Measurements from ENCODE around the gene NLGN1.

NLGN1 gene

DNA sequence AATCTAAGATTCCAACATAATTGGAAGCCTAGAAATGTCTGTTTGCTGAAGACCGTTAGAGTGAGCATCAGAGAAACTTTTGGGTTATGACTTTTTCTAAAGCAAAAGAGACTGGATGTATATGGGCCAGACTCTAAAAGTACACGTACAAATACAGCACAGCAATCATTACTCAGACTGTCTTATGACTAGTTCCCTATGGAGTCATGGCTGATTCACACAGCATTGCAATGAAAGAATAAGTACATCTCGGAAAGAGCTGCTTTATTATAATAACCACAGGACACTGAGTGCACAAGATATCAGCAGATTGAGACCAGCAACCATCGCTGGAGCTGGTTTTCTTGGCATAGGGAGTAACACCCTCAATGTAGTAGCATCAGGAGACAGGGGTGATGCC is 618.6 kb downstream of the NLGN1 start:
- no peak for DNase-seq

DNA sequence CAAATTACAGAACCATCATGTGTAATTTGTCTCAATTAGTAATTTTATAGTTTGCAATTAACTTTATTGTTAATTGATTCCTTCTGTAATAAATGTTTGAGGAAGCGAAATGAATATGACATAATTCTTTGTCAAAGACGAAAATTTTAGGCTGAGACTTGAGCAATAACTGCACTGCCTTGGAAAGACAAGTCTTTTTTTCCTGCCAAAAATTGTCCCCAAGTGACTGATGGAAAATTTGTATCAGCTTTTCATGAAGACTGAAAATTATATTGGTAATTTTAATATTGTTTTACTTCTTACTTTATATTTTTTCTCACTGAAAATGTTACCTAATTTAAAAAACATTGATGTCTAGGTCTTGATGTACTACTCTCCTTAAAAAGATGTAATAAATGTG is 622.6 kb downstream of the NLGN1 start:
- no peak for DNase-seq

DNA sequence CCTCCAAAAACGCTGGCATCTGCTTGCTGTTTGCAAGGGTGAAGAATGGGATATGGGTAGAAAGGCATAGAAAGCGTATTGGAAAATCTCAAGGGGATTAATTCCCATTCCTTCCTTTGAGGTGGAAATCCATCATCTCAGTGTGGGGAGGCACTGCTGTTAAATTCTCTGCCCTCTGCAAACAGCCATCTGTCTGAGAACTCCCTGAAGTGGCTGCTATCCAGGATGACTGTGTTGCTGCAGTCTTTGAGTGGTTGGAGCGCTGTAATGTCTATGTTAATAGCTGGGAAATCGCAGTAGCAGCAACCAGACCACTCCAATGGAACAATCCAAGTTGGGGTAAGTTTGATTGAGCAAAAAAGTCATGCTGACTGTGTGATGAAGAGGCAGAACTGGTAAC is 625.9 kb downstream of the NLGN1 start:
- no peak for DNase-seq

DNA sequence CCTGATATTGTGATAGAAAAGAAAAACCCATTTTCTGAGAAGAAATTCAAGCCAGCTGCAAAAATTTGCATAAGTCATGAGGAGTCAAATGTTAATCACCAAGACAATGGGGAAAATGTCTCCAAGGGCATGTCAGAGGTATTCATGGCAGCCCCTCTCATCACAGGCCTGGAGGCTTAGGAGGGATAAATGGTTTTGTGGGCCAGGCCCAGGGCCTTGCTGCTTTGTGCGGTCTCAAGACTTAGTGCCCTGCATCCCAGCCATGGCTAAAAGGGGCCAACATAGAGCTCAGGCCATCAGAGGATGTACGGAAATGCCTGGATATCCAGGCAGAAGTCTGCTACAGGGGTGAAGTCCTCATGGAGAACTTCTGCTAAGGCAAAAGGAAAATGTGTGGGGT is 631.1 kb downstream of the NLGN1 start:
- no peak for DNase-seq

DNA sequence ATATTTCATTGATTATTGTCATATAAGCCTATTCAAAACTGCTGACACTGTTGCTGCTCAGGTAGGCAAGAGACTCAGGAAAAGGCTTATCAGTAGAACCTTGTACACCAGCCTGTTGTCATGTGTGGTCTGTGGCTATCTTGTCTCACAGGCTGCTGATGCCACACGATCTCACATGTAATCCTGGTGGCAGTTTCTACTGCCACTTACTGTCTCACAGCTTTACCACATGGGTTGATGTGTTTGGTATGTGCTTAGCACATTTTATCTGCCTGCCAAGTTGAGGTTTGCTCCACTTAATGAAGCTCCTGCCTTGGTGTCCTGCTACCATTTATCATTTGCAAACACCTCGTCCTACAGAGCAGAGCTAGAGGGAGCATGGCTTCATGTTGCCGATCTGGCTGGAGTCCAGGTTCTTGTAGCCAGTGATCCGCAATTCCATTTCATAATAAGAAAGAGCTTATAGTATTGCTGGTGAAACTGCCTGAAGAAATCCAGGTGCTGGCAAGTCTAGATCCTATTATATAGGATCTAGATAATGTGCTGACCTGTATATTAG is 637.9 kb downstream of the NLGN1 start:
- DNase-seq = no peak

DNA sequence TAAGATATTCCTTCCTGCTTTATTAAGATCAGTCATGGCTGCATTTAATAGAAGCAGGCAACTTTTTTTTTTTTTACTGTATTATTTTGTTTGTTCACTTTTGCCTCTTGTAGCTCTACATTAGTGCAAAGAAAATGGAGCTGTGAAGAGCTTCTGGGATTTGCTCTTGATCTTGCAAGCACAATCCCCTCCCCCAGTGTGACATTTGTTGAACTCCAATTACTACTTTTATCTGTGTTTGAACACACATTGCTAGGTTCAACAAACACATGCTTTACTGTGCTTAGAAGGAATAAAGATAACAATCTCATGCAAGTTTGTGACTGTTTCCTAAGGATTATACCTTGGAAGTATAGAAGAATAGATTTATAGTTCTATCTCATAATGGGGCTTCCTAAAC is 648.8 kb downstream of the NLGN1 start:
- DNase-seq = no peak

DNA sequence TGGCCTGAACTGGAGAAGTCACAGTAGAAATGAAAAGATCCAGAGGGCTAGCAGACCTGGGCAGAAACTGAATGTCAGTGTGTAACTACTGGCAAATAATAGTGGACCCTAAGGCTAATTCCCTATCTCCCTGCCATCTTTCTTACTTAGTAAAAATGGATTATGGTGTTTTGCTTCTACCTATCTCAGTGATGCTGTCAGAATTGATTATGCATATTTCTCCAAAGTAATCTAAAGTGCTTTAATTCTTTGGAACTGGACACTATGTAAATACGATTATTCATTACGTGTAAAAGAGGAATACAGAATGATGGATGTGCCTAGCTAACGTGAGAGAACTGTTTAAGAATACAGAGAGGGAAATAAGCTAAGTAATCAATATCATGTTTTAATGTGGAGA is 651.9 kb downstream of the NLGN1 start:
- DNase-seq = no peak

DNA sequence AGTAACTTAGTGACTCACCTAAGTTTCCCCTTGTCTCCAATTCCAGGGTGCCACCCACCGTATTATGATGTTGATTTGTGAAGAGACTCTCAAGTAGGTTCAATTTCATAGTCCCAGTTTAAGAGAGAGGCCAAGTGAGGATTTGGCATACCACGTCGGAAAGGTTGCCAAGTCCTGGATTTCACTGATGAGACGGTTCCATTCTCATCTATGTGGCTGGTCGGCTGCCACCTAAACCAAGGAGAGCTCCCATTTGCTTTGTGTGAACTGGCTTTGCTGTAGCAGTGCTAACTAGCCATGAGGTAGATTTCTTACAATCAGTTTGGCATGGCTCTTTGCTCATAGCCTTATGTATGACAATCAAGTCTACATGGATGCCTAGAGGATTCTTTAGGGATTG is 653.6 kb downstream of the NLGN1 start:
- DNase-seq = no peak

DNA sequence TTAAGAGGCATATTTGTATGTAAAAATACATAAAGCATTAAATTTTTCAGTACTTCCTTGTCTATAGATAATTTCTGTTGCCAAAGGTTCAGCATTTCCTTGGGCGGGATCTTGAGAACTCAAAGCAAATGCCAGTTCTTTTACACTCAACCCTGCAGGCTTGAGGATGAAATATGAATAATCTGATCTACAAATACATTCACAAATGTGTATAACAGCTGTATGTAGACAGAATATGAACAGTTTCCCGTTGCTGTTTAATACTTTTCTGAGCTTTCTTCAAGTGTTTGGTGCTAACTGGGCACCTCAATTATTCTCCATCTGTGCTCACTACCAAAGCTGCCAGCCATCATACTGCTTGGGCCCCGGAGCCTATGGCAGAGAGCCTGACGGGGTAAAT is 661.3 kb downstream of the NLGN1 start:
- no peak for DNase-seq

DNA sequence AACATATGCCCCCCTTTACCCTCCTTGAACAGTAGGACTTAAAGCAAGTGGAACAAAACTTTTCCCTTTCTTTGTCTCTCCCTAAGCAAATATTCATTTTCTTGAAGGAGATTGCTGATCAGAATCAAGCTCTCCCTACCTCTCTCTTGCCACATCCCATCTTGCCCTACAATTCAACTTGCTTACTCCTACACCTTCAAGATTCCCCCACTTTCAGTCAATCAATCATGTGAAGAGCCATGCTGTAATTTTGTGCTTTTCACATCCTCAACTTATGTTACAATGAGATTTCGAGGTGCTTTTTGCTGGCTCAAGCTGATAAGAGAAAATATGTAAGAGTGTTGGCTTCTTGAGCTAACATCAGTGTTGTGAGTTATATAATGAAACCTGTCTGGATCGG is 662.9 kb downstream of the NLGN1 start:
- DNase-seq = no peak

DNA sequence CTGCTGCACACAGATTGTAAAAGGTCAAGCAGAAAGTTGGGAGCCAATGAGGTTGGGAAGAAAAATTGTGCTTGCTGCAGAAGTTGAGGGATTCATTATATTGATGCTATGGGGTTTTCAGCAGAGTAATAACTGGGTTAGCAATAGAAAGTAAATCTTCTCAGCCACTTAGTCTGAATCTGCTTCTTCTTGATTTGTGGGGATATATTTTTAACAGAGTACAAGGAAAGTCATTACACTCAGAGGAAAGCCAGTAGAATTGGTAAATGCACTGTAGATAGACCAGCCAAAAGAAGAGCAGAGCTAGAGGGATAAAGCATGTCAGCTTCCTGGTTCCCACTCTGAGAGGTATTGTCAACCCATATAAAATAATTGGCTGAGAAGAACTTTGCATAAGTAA is 663.6 kb downstream of the NLGN1 start:
- DNase-seq = no peak

DNA sequence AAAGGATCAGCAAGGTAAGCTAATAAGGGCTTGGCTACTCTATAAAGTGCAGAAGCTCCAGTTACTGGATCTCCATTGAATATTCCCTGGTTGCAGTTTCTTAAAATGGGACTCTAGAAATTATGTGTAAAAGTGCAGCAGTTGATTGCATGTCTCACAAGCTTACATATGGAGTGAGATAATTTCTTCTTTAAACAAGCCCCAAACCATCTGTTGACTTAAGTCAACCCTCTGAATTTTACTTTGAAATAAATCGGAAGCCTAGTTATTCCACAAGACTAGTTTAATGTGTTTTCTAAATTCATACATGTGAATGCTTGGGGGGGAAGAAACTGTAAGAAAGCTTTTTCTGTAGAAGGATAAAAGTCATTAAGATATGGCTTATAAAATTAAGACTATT is 664.2 kb downstream of the NLGN1 start:
- no peak for DNase-seq

DNA sequence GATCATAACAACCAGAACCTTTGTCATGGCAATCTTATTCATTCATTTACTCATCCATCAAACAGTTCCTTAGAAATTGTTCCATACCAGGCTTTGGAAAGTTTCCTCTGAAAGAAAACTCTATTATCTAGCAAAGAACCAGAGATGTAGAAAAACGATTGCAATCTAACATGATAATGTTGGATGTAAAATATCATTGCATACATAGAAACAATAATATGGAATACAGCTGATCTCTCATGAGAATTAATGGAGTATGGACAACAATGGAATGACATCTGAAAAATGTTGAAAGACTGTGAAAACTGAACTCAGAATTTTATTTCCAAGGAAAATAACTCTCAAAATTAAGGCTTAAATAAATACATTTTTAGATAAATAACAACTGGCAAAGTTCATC is 665.4 kb downstream of the NLGN1 start:
- DNase-seq = no peak

DNA sequence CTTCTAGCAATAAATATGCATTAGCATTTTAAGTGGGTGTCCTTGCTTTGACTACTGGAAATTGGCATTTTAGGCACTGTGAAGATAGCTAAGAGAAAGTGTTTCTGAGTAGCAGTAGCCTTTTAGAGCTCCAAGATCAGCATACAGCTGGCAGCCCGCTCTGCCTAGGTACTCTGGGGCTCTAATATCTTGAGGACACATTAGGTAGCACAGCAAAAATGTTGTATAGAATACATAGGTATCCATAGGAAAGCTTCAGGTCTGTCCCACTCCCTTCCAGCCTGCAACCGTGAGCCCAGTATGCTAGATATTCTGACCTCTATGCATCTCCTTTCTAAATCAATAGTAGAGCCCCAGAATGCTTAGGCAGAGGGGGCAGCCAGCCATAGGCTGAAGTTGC is 670.5 kb downstream of the NLGN1 start:
- DNase-seq = no peak

DNA sequence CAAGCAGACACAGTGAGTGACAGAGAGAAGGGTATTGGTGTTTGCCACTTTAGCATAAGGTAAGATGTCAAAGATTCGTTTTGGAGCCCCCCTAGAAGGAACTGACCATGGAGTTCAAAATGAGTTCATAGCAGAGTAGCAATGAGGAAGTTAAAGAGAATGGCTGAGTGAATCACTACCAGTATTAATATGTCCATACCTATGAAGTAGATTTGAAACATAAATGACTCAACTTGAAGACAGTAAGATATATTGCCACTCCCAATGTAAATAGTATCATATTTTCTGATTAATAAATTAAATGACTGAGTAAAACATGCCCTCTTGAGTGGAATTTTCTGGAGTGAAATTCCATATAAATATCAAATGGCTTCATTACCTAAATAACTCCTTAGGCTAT is 675.1 kb downstream of the NLGN1 start:
- no peak for DNase-seq

DNA sequence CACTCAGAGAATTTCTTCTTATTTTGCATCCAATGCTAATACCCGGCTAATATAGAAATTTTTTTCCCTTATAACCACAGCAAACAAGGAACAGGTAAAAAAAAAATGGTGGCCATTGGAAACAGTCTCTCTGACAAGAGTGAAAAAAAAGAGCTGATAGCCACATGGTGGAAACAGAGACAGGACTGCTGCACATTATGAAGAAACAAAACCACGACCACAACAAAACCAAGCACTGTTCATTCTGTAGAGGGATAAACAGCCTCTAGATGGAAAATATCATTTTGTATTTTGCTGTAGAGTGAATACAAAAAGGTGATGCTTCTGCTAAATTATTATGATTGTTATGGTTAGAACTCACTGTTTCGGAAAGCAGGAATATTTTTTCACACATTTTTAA is 686.2 kb downstream of the NLGN1 start:
- no peak for DNase-seq

DNA sequence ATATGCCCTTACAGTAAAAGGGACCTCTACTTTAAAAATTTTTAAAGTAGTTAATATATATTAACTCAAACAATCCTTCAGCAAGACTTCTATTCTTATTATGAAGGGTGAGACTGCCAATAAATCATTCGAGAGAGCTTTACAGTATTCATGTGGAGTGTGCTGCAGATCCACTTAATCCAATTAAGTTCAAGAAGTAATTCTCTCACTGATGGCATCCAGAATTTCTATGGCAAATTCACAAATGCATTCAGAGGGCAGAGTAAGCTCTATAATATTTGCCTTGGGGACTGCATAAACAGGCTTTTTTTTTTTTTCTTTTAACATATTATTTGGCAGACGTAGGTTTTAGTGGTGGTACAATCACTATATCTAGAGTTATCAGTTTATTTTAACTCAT is 692.0 kb downstream of the NLGN1 start:
- DNase-seq = no peak

DNA sequence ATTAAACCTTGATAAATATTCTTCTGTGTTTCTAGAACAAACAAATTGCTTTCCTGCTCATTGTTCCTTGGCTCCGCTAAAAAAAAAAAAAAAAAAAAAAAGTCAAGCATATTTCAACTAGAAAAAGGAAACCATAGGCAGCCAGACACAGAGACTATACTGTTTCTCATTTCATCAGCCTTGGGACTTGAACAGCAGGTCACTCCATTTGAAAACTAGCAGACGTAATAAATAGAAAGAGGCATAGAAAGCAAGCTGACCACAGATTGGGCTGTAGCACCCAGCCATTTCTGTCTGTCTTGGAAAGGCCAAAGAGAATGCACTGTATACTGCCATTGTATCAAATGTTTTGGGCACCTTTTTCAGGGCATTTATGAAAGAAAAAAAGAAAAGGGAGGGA is 697.1 kb downstream of the NLGN1 start:
- no peak for DNase-seq

DNA sequence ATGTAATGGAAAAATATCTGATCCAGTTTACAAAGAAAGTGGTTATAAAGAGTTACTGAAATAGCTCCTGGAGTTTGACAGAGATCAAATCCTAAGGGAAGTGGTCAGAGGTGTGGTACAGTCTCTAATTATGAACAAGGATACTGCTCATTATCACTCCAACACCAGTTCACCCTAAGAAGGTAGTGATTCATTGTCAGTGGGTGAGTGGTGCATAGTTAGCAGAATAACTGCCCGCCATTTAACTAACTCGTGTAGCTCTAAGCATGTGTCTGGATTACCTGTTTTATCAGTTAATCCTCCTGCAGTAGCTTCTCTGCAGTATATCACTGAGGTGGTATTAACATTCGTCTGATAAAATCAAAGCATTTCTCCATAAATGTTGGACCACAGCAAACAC is 700.1 kb downstream of the NLGN1 start:
- DNase-seq = no peak

DNA sequence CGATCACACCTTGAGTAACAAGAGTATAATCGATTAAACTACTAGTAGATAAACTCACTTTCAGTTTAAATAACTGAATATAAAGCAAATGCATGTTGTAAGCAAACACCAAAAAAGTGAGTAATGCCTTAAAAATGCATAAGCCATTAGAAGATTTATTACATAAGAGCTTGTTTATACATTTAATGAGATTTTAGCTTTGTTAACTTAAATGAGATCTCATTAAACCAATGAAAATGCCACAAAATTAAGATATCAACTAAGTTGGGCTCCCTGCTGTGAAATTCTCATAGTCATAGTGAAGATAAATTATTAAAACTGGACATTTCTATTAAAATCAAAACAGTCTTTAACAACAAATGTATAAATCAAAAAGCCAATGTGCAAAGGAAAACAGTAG is 701.2 kb downstream of the NLGN1 start:
- DNase-seq = no peak

DNA sequence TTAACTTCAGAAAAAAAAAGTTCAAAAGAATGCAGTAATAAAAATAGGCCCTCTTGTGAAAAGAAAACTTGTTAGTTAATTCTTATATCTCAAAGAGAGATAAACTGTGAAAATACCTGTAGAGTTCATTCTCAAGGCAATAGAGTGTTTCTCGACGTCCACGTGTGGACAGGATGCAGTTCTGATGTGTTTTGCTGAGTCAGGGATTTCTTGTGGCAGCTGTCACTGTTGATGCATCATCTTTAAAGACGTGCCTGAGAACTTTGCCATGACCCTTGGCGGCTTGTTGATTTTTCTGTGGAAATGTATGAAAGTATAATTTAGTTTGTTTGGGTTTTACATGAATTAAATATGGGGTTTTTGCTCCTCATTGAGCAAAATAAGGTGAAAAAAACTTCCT is 702.2 kb downstream of the NLGN1 start:
- no peak for DNase-seq

DNA sequence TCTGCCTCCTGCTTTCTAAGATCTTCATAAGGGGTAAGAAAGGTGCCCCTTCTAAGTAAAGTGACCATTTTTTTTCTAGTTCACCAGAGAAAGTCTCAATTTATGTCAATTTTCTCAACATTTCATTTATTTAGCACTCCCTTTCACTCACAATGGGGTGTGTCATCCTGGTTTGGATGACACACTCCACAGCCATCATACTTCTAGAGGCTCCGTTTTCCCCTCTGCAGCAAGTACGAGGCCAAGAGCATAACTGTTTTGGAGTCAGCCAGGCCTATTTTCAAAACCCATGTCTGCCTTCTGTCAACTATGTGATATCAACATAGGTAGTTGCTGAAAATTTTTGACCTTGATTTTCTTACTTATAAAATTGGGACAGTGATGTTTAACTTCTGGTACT is 703.2 kb downstream of the NLGN1 start:
- no peak for DNase-seq

DNA sequence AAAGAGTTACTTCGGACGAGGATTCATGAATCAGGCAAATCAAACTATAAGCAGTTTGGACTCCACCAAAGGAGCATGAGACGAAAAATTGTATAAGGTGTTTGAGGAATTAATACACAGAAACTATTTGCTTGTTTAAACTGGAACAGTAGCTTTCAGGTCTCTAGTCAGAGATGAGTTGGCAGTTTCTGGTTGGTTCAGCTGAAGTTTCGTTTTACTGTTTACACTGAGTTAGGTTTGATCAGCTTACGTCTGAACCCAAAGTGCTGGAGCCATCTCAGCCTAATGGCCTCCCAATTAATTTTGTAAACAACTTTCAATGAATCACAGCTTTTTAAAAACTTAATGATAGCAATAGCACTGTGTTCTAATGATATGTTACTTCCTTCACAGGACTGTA is 703.7 kb downstream of the NLGN1 start:
- DNase-seq = no peak

DNA sequence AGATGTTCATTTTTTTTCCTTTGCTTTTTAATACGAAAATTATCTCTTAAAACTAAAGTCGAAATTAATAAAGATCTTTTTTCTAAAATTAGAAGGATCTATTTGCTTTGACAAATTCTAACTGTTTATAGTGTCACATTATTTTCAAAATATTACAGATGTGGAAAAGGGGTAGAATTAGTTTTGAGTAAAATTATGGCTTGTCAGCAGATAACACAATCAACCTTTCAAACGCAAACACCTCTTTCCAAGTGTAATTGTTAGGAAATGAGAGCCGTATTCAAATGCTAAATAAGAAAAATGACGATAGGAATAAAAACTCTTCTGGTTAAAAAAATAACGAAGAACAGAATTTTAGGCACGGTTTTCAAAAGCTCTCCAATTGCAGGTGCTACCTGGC is 704.7 kb downstream of the NLGN1 start:
- no peak for DNase-seq

DNA sequence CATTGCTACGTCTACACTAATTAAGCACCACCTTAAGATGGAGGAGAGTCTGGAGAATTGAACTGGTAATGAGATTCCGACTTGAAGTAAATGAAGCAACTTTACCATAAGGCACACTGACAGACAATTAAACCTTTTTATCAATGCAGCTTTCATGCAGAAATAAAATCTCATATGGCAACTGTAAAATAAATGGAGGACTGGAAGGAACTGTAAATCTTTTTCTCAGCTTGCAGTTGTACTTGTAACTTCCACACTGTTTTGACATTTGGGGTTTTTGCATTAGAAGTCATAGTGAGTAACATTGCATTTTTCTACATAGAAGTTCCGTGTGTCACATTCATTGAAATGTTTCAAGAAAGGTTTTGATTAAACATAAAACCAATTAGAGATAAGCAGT is 705.3 kb downstream of the NLGN1 start:
- no peak for DNase-seq

DNA sequence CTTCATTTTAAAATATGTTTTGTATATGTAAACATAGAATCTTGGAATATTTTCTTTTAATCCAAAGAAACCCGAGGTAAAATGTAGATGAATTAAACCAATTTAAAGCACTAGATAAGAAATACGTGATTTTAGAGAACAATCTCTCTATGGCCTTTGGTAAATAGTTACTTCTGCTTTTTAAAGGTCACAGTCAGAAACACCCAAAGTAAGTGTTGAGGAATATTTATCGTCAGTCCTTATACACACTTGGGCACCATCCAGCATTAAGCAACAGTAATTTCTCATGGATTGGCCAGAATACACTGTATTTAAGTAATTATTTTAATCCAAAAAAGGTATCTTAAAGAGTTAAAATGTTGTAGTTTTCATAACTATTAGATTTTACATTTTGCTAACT is 713.2 kb downstream of the NLGN1 start:
- no peak for DNase-seq
